IMR-90 (cell line): ENCODE results near the gene COPB1. TPM values are rescaled to one million over a fixed set of nuclear protein-coding genes. Genes with fewer than 3 reads are reported as not detected.

Experiments
- ATAC-seq: fragments of 200-7000 bp; cut with Tn5 transposase; 2 replicates; pipeline ENCODE4 v1.9.1; 2020; ENCODE audit warnings: low read depth, mild to moderate bottlenecking, moderate library complexity
- BruUV-seq: library from RNA; stranded (reverse); fragments of 400-500 nt; replicated peaks from 2 replicates; lab custom pipeline; 2021; lab: Mats Ljungman, UMichigan
- CTCF ChIA-PET: fragments of 300-600 bp; formaldehyde crosslinking; extraction: SDS; loops from one replicate; lab custom pipeline; 2021; ENCODE audit warnings: antibody characterized with exemption; lab: Yijun Ruan, JAX
- POLR2A ChIA-PET: fragments of 300-600 bp; sonication (Branson Sonifier 250); formaldehyde crosslinking; loops from one replicate; lab custom pipeline; 2022; ENCODE audit warnings: antibody characterized with exemption; ENCODE audit not compliant: unreplicated experiment; lab: Charles Lee
- DNase-seq: peaks from one replicate; pipeline ENCODE4 v3.0.0; 2013
- H2AFZ ChIP-seq: replicated peaks from 2 replicates; pipeline ENCODE3; 2013; ENCODE audit warnings: low read length, mild to moderate bottlenecking; ENCODE audit not compliant: poor library complexity
- H2AK5ac ChIP-seq: 2 replicates; pipeline ENCODE4 v1.6.1; 2013; ENCODE audit warnings: low read depth, low read length, inconsistent platforms
- H2AK9ac ChIP-seq: replicated peaks from 2 replicates; pipeline ENCODE3; 2013; ENCODE audit warnings: mild to moderate bottlenecking, low read depth, low read length, moderate library complexity; ENCODE audit not compliant: poor library complexity
- H2BK120ac ChIP-seq: 2 replicates; pipeline ENCODE4 v1.6.1; 2013; ENCODE audit warnings: low read depth, low read length, inconsistent platforms
- H2BK15ac ChIP-seq: 3 replicates; pipeline ENCODE4 v1.6.1; 2013; ENCODE audit warnings: low read depth, low read length, inconsistent platforms
- H2BK20ac ChIP-seq: 2 replicates; pipeline ENCODE4 v1.6.1; 2013; ENCODE audit warnings: low read depth, mild to moderate bottlenecking, inconsistent platforms, low read length, moderate library complexity
- H2BK5ac ChIP-seq: 2 replicates; pipeline ENCODE4 v1.6.1; 2013; ENCODE audit warnings: mild to moderate bottlenecking, low read depth, low read length, inconsistent platforms; ENCODE audit not compliant: poor library complexity, severe bottlenecking
- H3K14ac ChIP-seq: replicated peaks from 2 replicates; pipeline ENCODE4 v1.6.1; 2013; ENCODE audit warnings: low read depth, low read length, inconsistent platforms
- H3K18ac ChIP-seq: 2 replicates; pipeline ENCODE4 v1.6.1; 2013; ENCODE audit warnings: low read depth, low read length, control low read depth
- H3K23ac ChIP-seq: 2 replicates; pipeline ENCODE4 v1.6.1; 2013; ENCODE audit warnings: low read depth, low read length, inconsistent platforms
- H3K27ac ChIP-seq: 2 replicates; pipeline ENCODE4 v1.5.1; 2013; ENCODE audit warnings: mild to moderate bottlenecking, control low read depth, low read length; ENCODE audit not compliant: insufficient read depth
- H3K27me3 ChIP-seq: 2 replicates; pipeline ENCODE4 v1.6.1; 2013; ENCODE audit warnings: low read length; ENCODE audit not compliant: control insufficient read depth, insufficient read depth
- H3K36me3 ChIP-seq: 2 replicates; pipeline ENCODE4 v1.6.1; 2013; ENCODE audit warnings: low read length, mixed read lengths; ENCODE audit not compliant: control insufficient read depth, insufficient read depth
- H3K4ac ChIP-seq: 2 replicates; pipeline ENCODE4 v1.6.1; 2013; ENCODE audit warnings: low read depth, low read length, inconsistent platforms
- H3K4me1 ChIP-seq: 2 replicates; pipeline ENCODE4 v1.6.1; 2013; ENCODE audit warnings: low read length, mixed read lengths; ENCODE audit not compliant: control insufficient read depth, insufficient read depth
- H3K4me2 ChIP-seq: 2 replicates; pipeline ENCODE4 v1.6.1; 2013; ENCODE audit warnings: low read depth, mild to moderate bottlenecking, control low read depth, low read length, moderate library complexity
- H3K4me3 ChIP-seq: 2 replicates; pipeline ENCODE4 v1.5.1; 2013; ENCODE audit warnings: low read depth, mild to moderate bottlenecking, control low read depth, low read length, moderate library complexity; ENCODE audit not compliant: insufficient read depth
- H3K56ac ChIP-seq: 2 replicates; pipeline ENCODE4 v1.6.1; 2013; ENCODE audit warnings: low read length, inconsistent platforms; ENCODE audit not compliant: insufficient read depth; ENCODE audit errors: extremely low read depth
- H3K79me1 ChIP-seq, 2 experiments: 2 replicates each; pipeline ENCODE4 v1.6.1; 2013; ENCODE audit warnings: low read length in 2 of 2, inconsistent platforms in 1 of 2, low read depth in 1 of 2
- H3K9ac ChIP-seq: 2 replicates; pipeline ENCODE4 v1.6.1; 2013; ENCODE audit warnings: low read depth, low read length, control low read depth
- H3K9me1 ChIP-seq: 2 replicates; pipeline ENCODE4 v1.6.1; 2013; ENCODE audit warnings: low read length, inconsistent platforms; ENCODE audit not compliant: insufficient read depth
- H3K9me3 ChIP-seq: 2 replicates; pipeline ENCODE4 v1.6.1; 2013; ENCODE audit warnings: low read length; ENCODE audit not compliant: control insufficient read depth, insufficient read depth
- H4K20me1 ChIP-seq: 2 replicates; pipeline ENCODE4 v1.6.1; 2013; ENCODE audit warnings: low read length, inconsistent platforms; ENCODE audit not compliant: insufficient read depth
- H4K5ac ChIP-seq: 2 replicates; pipeline ENCODE4 v1.6.1; 2013; ENCODE audit warnings: mild to moderate bottlenecking, low read depth, low read length, control low read depth
- H4K8ac ChIP-seq, 2 experiments: 2 replicates each; pipeline ENCODE4 v1.6.1; 2013; ENCODE audit warnings: low read depth in 2 of 2, low read length in 2 of 2, control low read depth in 1 of 2, inconsistent platforms in 1 of 2
- H4K91ac ChIP-seq: 2 replicates; pipeline ENCODE4 v1.6.1; 2013; ENCODE audit warnings: low read depth, low read length, inconsistent platforms; ENCODE audit not compliant: insufficient read depth
- BHLHE40 ChIP-seq: fragments of 150-350 bp; IDR thresholded peaks from 2 replicates; pipeline ENCODE4 v1.6.1; 2016; ENCODE audit warnings: mild to moderate bottlenecking, low read depth, low read length
- CEBPB ChIP-seq: IDR thresholded peaks from 2 replicates; pipeline ENCODE4 v1.6.1; 2012; ENCODE audit warnings: low read depth, low read length, improper control_type of control experiment
- CHD1 ChIP-seq: IDR thresholded peaks from 2 replicates; pipeline ENCODE4 v1.6.1; 2012; ENCODE audit warnings: low read depth, low read length, improper control_type of control experiment
- FOS ChIP-seq: fragments of 150-350 bp; IDR thresholded peaks from 2 replicates; pipeline ENCODE4 v1.6.1; 2016; ENCODE audit warnings: low read depth, low read length
- MAFK ChIP-seq: IDR thresholded peaks from 2 replicates; pipeline ENCODE4 v1.6.1; 2012; ENCODE audit warnings: low read depth, low read length, improper control_type of control experiment
- MAZ ChIP-seq: IDR thresholded peaks from 2 replicates; pipeline ENCODE4 v1.6.1; 2012; ENCODE audit warnings: low read depth, mild to moderate bottlenecking, low read length, improper control_type of control experiment, moderate library complexity, borderline replicate concordance
- MXI1 ChIP-seq: IDR thresholded peaks from 2 replicates; pipeline ENCODE4 v1.6.1; 2012; ENCODE audit warnings: low read depth, mild to moderate bottlenecking, low read length, moderate library complexity, borderline replicate concordance
- NFE2L2 ChIP-seq: fragments of 150-350 bp; IDR thresholded peaks from 2 replicates; pipeline ENCODE4 v1.6.1; 2016; ENCODE audit warnings: low read depth, mild to moderate bottlenecking, low read length
- POLR2A ChIP-seq: IDR thresholded peaks from 2 replicates; pipeline ENCODE4 v1.6.1; 2012; ENCODE audit warnings: mild to moderate bottlenecking, low read depth, low read length
- RAD21 ChIP-seq: IDR thresholded peaks from 2 replicates; pipeline ENCODE4 v1.6.1; 2012; ENCODE audit warnings: low read length, improper control_type of control experiment
- RCOR1 ChIP-seq: IDR thresholded peaks from 2 replicates; pipeline ENCODE4 v1.6.1; 2012; ENCODE audit warnings: mild to moderate bottlenecking, low read length, improper control_type of control experiment; ENCODE audit not compliant: insufficient replicate concordance
- RFX5 ChIP-seq: IDR thresholded peaks from 2 replicates; pipeline ENCODE4 v1.8.0; 2012; ENCODE audit warnings: low read depth, mild to moderate bottlenecking, low read length, moderate library complexity
- SMC3 ChIP-seq: fragments of 150-350 bp; IDR thresholded peaks from 2 replicates; pipeline ENCODE4 v1.6.1; 2016; ENCODE audit warnings: low read depth, mild to moderate bottlenecking, antibody characterized with exemption, low read length, moderate library complexity
- USF2 ChIP-seq: fragments of 150-350 bp; IDR thresholded peaks from 2 replicates; pipeline ENCODE4 v1.6.1; 2017; ENCODE audit warnings: mild to moderate bottlenecking, antibody characterized with exemption, low read length, low read depth
- WGBS, 2 experiments: methylation state at CpG; one replicate each; pipeline versions ENCODE4 v1.1.5 to v1.1.7; 2013; ENCODE audit warnings: missing lambda C conversion rate in 2 of 2; ENCODE audit not compliant: insufficient read length in 1 of 2; ENCODE audit errors: extremely low coverage in 2 of 2; 5-methylcytosine and 5-hydroxymethylcytosine counted together
- dilution Hi-C: fragments of 300-500 bp; cut with HindIII; formaldehyde crosslinking; loops from one replicate; pipeline ENCODE4 v1.14.3; 2018; ENCODE audit warnings: low sequenced_read_pairs; ENCODE audit not compliant: unreplicated experiment
- in situ Hi-C: fragments of 300-500 bp; cut with MboI; formaldehyde crosslinking; loops from 3 replicates; pipeline ENCODE4 v1.14.3; 2019; ENCODE audit warnings: low sequenced_read_pairs, inconsistent platforms, mixed read lengths
- intact Hi-C: fragments of 100-400 bp; cut with micrococcal nuclease; formaldehyde crosslinking; loops from 2 replicates; pipeline ENCODE4 v1.10.0; 2022
- polyA plus RNA-seq, 3 experiments: library from polyadenylated mRNA; depleted of rRNA; stranded (reverse); fragments of >200 nt; gene quantifications; 2 replicates each; pipeline ENCODE4 v1.2.3, GENCODE V29; 2012; ENCODE audit warnings: low replicate concordance in 1 of 3
- total RNA-seq: library from RNA; depleted of rRNA; stranded (reverse); fragments of >200 nt; gene quantifications from 2 replicates; pipeline ENCODE4 v1.2.3, GENCODE V29; 2012
- TF ChIP-seq, protein P1 (sequence below): fragments of 150-350 bp; IDR thresholded peaks from 2 replicates; pipeline ENCODE4 v1.6.1; 2016; ENCODE audit warnings: low read depth, mild to moderate bottlenecking, low read length, moderate library complexity, borderline replicate concordance
- TF ChIP-seq, protein P2 (sequence below): conservative IDR thresholded peaks from 2 replicates; pipeline ENCODE4 v1.5.1; 2012; ENCODE audit warnings: mild to moderate bottlenecking, low read depth, low read length, improper control_type of control experiment

Gene COPB1
- total and polyA plus RNA-seq, 2 of the 4 experiments (the other 2 are of a cell fraction), result 136 to 341 TPM

DNA sequence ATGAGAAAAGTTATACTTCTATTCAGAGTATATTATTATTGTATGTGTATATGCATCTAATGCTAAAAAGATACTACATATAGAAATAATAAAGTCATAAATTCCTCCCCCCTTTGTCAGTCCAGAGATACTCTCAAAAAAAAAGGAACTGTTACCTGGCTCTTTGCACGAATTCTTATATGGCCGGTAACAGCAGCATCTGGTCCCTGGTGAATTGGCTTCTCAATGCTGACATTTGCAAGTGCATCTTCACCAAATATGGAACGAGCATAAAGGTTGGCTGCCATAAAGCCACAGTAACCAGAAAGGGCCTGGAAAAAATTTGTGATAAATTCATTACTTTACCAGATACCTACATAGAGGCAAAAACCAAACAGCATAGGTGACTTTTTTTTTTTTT, 41.2 kb downstream of the COPB1 start:
- H2AFZ ChIP-seq, result no peak overlapping the region
- H2AK9ac ChIP-seq, result no peak overlapping the region
- in situ Hi-C loops, result no loop called here
- H3K36me3 ChIP-seq, result peaks cover 40% of the 10 kb centered on the region
- H3K4me2 ChIP-seq, result no peak overlapping the region
- no peak overlapping the region for H3K14ac ChIP-seq
- dilution Hi-C loops, result loop anchor here (25.0 kb wide), 1 partner anchor 146 kb away; no protein-coding TSS in a partner anchor
- ChIA-PET POLR2A (no interaction called here), CTCF (interaction anchor here (0.7 kb wide), 1 partner anchor 1624 kb away, joined by 3 read pairs; no protein-coding TSS in a partner anchor)
- no peak overlapping the region for H3K18ac ChIP-seq
- TF ChIP-seq CEBPB (no peak), MAFK (no peak), RCOR1 (no peak), MXI1 (no peak), MAZ (no peak), POLR2A (no peak), CHD1 (no peak), SMC3 (no peak), USF2 (no peak), FOS (no peak), RAD21 (no peak), NFE2L2 (no peak), BHLHE40 (no peak), RFX5 (no peak)
- TF ChIP-seq, protein P1, sequence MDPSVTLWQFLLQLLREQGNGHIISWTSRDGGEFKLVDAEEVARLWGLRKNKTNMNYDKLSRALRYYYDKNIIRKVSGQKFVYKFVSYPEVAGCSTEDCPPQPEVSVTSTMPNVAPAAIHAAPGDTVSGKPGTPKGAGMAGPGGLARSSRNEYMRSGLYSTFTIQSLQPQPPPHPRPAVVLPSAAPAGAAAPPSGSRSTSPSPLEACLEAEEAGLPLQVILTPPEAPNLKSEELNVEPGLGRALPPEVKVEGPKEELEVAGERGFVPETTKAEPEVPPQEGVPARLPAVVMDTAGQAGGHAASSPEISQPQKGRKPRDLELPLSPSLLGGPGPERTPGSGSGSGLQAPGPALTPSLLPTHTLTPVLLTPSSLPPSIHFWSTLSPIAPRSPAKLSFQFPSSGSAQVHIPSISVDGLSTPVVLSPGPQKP, result no peak
- TF ChIP-seq, protein P2, sequence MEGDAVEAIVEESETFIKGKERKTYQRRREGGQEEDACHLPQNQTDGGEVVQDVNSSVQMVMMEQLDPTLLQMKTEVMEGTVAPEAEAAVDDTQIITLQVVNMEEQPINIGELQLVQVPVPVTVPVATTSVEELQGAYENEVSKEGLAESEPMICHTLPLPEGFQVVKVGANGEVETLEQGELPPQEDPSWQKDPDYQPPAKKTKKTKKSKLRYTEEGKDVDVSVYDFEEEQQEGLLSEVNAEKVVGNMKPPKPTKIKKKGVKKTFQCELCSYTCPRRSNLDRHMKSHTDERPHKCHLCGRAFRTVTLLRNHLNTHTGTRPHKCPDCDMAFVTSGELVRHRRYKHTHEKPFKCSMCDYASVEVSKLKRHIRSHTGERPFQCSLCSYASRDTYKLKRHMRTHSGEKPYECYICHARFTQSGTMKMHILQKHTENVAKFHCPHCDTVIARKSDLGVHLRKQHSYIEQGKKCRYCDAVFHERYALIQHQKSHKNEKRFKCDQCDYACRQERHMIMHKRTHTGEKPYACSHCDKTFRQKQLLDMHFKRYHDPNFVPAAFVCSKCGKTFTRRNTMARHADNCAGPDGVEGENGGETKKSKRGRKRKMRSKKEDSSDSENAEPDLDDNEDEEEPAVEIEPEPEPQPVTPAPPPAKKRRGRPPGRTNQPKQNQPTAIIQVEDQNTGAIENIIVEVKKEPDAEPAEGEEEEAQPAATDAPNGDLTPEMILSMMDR, result no peak
- no peak overlapping the region for H2BK120ac ChIP-seq
- peaks cover 1% of the 10 kb centered on the region; the same call in 1 of the 2 replicates for H3K4me1 ChIP-seq
- H3K56ac ChIP-seq, result no peak overlapping the region
- no peak overlapping the region for H2BK20ac ChIP-seq
- no peak overlapping the region for H3K27ac ChIP-seq
- H2BK15ac ChIP-seq, result no peak overlapping the region
- H3K9me1 ChIP-seq, result no peaks in the 10 kb centered on the region
- intact Hi-C loops, result no loop called here
- ATAC-seq (no peak), DNase-seq (no peak)
- H4K20me1 ChIP-seq, result peaks cover 4% of the 10 kb centered on the region; the same call in 1 of the 2 replicates
- H3K9ac ChIP-seq, result no peak overlapping the region
- no peak overlapping the region for H4K91ac ChIP-seq
- H3K4ac ChIP-seq, result no peak overlapping the region
- H3K9me3 ChIP-seq, result no peaks in the 10 kb centered on the region
- H3K4me3 ChIP-seq, result no peak overlapping the region
- H2AK5ac ChIP-seq, result no peak overlapping the region
- no peak overlapping the region for H3K23ac ChIP-seq
- no TSS peak for BruUV-seq
- H4K8ac ChIP-seq, result no peak overlapping the region
- no CpG with 5 or more reads among the region's 3 CpGs for WGBS, 2 experiments
- no peaks in the 10 kb centered on the region for H3K27me3 ChIP-seq
- H4K5ac ChIP-seq, result no peak overlapping the region
- H3K79me1 ChIP-seq, result peaks cover 4% of the 10 kb centered on the region in 2 experiments; a peak in 3 of 4 replicates
- H2BK5ac ChIP-seq, result no peak overlapping the region
